Effector CD8-positive, alpha-beta T cell (primary cell): ENCODE measurements around the gene RPS29.
"Not testable (repeated sequence)": the region's sequence is repeated elsewhere in the genome, so short reads cannot be mapped to it uniquely, and the experiment has no call there.

ENCODE experiments used
- DNase-seq: peaks from one replicate; lab custom pipeline; 2025; lab: John Stamatoyannopoulos, UW
- total RNA-seq, 4 experiments: gene quantifications; one replicate each; lab custom pipeline; 2026; lab: John Stamatoyannopoulos, UW

The RPS29 gene
- 366 to 796 (median 523) reads per million in 4 experiments for total RNA-seq

GRCh38 chr14:49585803-49586672 lies at the start of gene RPS29:
Gene RPS29, minus strand, starts transcription at chr14:49586380. Its CDS starts 34 bp downstream, at chr14:49586346.
- peak; percentile 97 for DNase-seq

- DNase-seq: peak; percentile 46
These were observed 48.6 kb upstream of the RPS29 start, which contains the start of gene DNAAF2 for GRCh38 chr14:49634547-49635334. Gene DNAAF2, minus strand, starts transcription at chr14:49635244. Its CDS starts 95 bp downstream, at chr14:49635149.

GRCh38 chr14:49633640-49634546 lies 47.7 kb upstream of the RPS29 start:
- peak; percentile 85 for DNase-seq

GRCh38 chr14:49623941-49624839 lies 38.0 kb upstream of the RPS29 start:
- DNase-seq: no peak

GRCh38 chr14:49623387-49623786 lies 37.2 kb upstream of the RPS29 start:
- no peak for DNase-seq

- DNase-seq: no peak
These were observed 35.9 kb upstream of the RPS29 start for GRCh38 chr14:49622022-49622607.

- DNase-seq: peak; percentile 38
These were observed 35.1 kb upstream of the RPS29 start for GRCh38 chr14:49621114-49621881.

- DNase-seq: peak; percentile 81
These were observed 34.3 kb upstream of the RPS29 start, which contains the start of the genes MGAT2 and RPL36AL for GRCh38 chr14:49620182-49621113. Gene MGAT2, plus strand, starts transcription at chr14:49620799. Its CDS starts 470 bp downstream, at chr14:49621269. Gene RPL36AL, minus strand, starts transcription at chr14:49620626. Its CDS starts 1,522 bp downstream, at chr14:49619104.

GRCh38 chr14:49619730-49620129 lies 33.5 kb upstream of the RPS29 start:
- DNase-seq: no peak

GRCh38 chr14:49619273-49619672 lies 33.1 kb upstream of the RPS29 start:
- DNase-seq: not testable (repeated sequence)

- DNase-seq: no peak
These were observed 31.8 kb upstream of the RPS29 start for GRCh38 chr14:49617852-49618519.

- no peak for DNase-seq
These were observed 29.6 kb upstream of the RPS29 start for GRCh38 chr14:49615776-49616175.

- DNase-seq: no peak
These were observed 28.0 kb upstream of the RPS29 start for GRCh38 chr14:49614196-49614595.

- DNase-seq: no peak
These were observed 26.5 kb upstream of the RPS29 start for GRCh38 chr14:49612671-49613070.

GRCh38 chr14:49612251-49612650 lies 26.1 kb upstream of the RPS29 start:
- no peak for DNase-seq

- DNase-seq: no peak
These were observed 21.4 kb upstream of the RPS29 start for GRCh38 chr14:49607583-49607982.
